ENCODE measurements around the gene OR52A5.

OR52A5 gene

DNA sequence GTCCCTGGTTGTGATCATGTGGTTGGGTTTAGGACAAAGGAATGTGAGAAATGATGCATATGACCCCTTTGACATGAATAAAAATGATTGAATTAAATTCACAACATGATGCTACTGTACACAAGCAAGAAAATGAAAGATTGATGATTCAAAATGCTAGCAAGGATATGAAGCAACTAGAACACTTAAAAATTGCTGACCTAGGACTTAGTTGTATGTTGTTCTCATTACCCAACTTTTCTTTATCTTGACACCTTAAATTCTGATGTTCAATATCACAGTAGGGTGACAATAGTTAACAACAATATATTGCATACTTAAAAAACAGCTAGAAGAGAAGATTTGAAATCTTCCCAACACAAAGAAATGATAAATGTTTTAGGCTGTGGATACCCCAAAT is 20.6 kb downstream of the OR52A5 start:
- DNase-seq (ENCODE audit: low spot score) (no peak), FAIRE-seq (no peak)

- DNase-seq (ENCODE audit: low spot score) (no peak), FAIRE-seq (no peak)
Observed at GRCh38 chr11:5115339-5115738, 22.8 kb downstream of the OR52A5 start.

GRCh38 chr11:5107285-5107684 is 30.9 kb downstream of the OR52A5 start:
- DNase-seq (ENCODE audit: low spot score) (no peak), FAIRE-seq (no peak)

- no peak for FAIRE-seq
- DNase-seq (ENCODE audit: low spot score): no peak
Observed at GRCh38 chr11:5103066-5103465, 35.1 kb downstream of the OR52A5 start.

DNA sequence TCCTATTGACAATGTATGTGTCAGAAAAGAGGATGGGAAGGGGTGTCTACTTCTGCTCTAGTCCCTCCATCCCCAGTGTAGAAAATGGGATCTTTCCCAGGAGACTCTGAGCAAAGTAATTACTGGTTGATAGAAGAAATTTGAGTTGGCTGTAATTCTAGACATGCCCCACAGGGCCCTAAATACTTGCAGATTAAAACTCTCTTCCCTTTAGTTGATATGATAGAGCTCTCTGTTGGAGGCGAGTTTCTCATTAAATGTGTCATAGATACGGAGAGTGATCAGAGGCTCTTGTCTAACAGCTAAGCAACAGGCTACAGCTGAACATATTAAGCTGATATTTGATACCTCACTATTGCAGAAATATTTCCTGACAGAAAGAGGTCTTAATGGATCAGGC is 35.9 kb downstream of the OR52A5 start:
- FAIRE-seq (no peak), DNase-seq (ENCODE audit: low spot score) (no peak)

- FAIRE-seq: no peak
Observed at GRCh38 chr11:5096011-5096410, 42.1 kb downstream of the OR52A5 start.

GRCh38 chr11:5092821-5093585 is 45.2 kb downstream of the OR52A5 start:
- DNase-seq (ENCODE audit: low spot score): no peak
- no peak for FAIRE-seq

More at GRCh38 chr11:5096011-5096410, 42.1 kb downstream of the OR52A5 start:
- no peak for DNase-seq (ENCODE audit: low spot score)

- FAIRE-seq (no peak), DNase-seq (ENCODE audit: low spot score) (no peak)
Observed at GRCh38 chr11:5090668-5091067, 47.5 kb downstream of the OR52A5 start.

GRCh38 chr11:5088556-5088955 is 49.6 kb downstream of the OR52A5 start:
- DNase-seq (ENCODE audit: low spot score) (no peak), FAIRE-seq (no peak)

GRCh38 chr11:5083602-5084001 is 54.6 kb downstream of the OR52A5 start:
- FAIRE-seq (no peak), DNase-seq (ENCODE audit: low spot score) (no peak)

DNA sequence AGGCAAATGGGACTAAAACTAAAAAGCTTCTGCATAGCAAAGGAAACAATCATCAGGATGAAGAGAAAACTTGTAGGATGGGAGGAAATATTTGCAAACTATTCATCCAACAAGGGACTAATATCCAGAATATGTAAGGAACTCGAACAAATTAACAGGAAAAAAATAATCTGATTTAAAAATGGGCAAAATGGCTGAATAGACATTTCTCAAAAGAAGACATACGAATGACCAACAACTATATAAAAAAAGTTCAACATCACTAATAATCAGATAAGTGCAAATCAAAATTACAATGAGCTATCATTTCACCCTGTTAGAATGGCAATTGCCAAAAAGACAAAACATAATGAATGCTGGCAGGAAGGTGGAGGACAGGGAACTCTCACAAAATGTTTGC is 56.8 kb downstream of the OR52A5 start:
- DNase-seq (ENCODE audit: low spot score) (no peak), FAIRE-seq (no peak)

Measured in RCC 7860 (cell line).